Measurements from ENCODE around the gene FAM117A. TPM values are rescaled to one million over a fixed set of nuclear protein-coding genes. Genes with fewer than 3 reads are reported as not detected.

The FAM117A gene
- total and polyA plus RNA-seq, 4 donors, result 8.6 to 20.9 (median 13.4) TPM

- Histone ChIP-seq H3K9me3 (ENCODE audit: control insufficient read depth in 4 of 4, insufficient read depth in 3 of 4, low read length in 3 of 4) (no peaks in the 10 kb centered on the region), H3K9ac (ENCODE audit: insufficient read depth in 1 of 2, low read length in 2 of 2) (no peak overlapping the region), H3K4me3 (no peak overlapping the region), H3K27ac (ENCODE audit: low read depth in 1 of 2, low read length in 1 of 2) (no peak overlapping the region), H3K4me1 (ENCODE audit: control insufficient read depth in 5 of 5, insufficient read depth in 5 of 5, low read length in 5 of 5) (peaks cover 0 to 17% (median 11%) of the 10 kb centered on the region in 5 donors), H3K27me3 (ENCODE audit: control insufficient read depth in 3 of 3, insufficient read depth in 3 of 3, low read length in 2 of 3) (peaks cover 0 to 3% (median 0%) of the 10 kb centered on the region in 3 donors), H3K36me3 (ENCODE audit: control insufficient read depth in 4 of 4, insufficient read depth in 4 of 4, low read length in 4 of 4) (peaks cover 0 to 2% (median 0%) of the 10 kb centered on the region in 4 donors)
- WGBS, 2 donors, result 78 to 79% methylated on average over 6 of the region's 6 CpGs
- TF ChIP-seq CTCF (IDR thresholded peaks at IDR 0.05; ENCODE audit: control extremely low read depth, extremely low read depth), result no peak
- ATAC-seq (ENCODE audit: insufficient read depth, low FRiP score), result no peak
- DNase-seq, result peak in 1 of 3 donors; percentile 10
Observed at GRCh38 chr17:49680314-49680713, 83.6 kb downstream of the FAM117A start.

- TF ChIP-seq CTCF (IDR thresholded peaks at IDR 0.05; ENCODE audit: control extremely low read depth, extremely low read depth), result no peak
- Histone ChIP-seq H3K9me3 (ENCODE audit: control insufficient read depth in 4 of 4, insufficient read depth in 3 of 4, low read length in 3 of 4) (no peaks in the 10 kb centered on the region), H3K4me1 (ENCODE audit: control insufficient read depth in 5 of 5, insufficient read depth in 5 of 5, low read length in 5 of 5) (peaks cover 0 to 20% (median 11%) of the 10 kb centered on the region in 5 donors), H3K36me3 (ENCODE audit: control insufficient read depth in 4 of 4, insufficient read depth in 4 of 4, low read length in 4 of 4) (peaks cover 0 to 8% (median 0%) of the 10 kb centered on the region in 4 donors), H3K27me3 (ENCODE audit: control insufficient read depth in 3 of 3, insufficient read depth in 3 of 3, low read length in 2 of 3) (no peaks in the 10 kb centered on the region), H3K4me3 (peak within 1 kb of the TSS; percentile 61), H3K9ac (ENCODE audit: insufficient read depth in 1 of 2, low read length in 2 of 2) (peak within 1 kb of the TSS; percentile 65 to 78), H3K27ac (ENCODE audit: low read depth in 1 of 2, low read length in 1 of 2) (peak within 1 kb of the TSS; percentile 87 to 93)
- peak; percentile 99 to 100 (median 100) for DNase-seq
- WGBS, 2 donors, result 14 to 19% methylated on average over 41 to 53 of the region's 53 CpGs
- peak; percentile 99 for ATAC-seq (ENCODE audit: insufficient read depth, low FRiP score)
Observed at GRCh38 chr17:49677933-49678847, 85.7 kb downstream of the FAM117A start, which contains the start of gene SPOP. Gene SPOP, minus strand, starts transcription at chr17:49678097. Its CDS starts 55,287 bp downstream, at chr17:49622810.

GRCh38 chr17:49677134-49677932, 86.6 kb downstream of the FAM117A start:
- Histone ChIP-seq H3K4me1 (ENCODE audit: control insufficient read depth in 5 of 5, insufficient read depth in 5 of 5, low read length in 5 of 5) (peaks cover 0 to 20% (median 11%) of the 10 kb centered on the region in 5 donors), H3K4me3 (peak overlapping the region; percentile 61), H3K9me3 (ENCODE audit: control insufficient read depth in 4 of 4, insufficient read depth in 3 of 4, low read length in 3 of 4) (no peaks in the 10 kb centered on the region), H3K27me3 (ENCODE audit: control insufficient read depth in 3 of 3, insufficient read depth in 3 of 3, low read length in 2 of 3) (no peaks in the 10 kb centered on the region), H3K36me3 (ENCODE audit: control insufficient read depth in 4 of 4, insufficient read depth in 4 of 4, low read length in 4 of 4) (peaks cover 0 to 8% (median 0%) of the 10 kb centered on the region in 4 donors), H3K27ac (ENCODE audit: low read depth in 1 of 2, low read length in 1 of 2) (peak overlapping the region; percentile 87 to 93), H3K9ac (ENCODE audit: insufficient read depth in 1 of 2, low read length in 2 of 2) (peak overlapping the region; percentile 65 to 78)
- 0% methylated on average over 31 to 34 of the region's 34 CpGs for WGBS, 2 donors
- ATAC-seq (ENCODE audit: insufficient read depth, low FRiP score), result peak; percentile 75
- peak; percentile 97 for DNase-seq
- TF ChIP-seq CTCF (IDR thresholded peaks at IDR 0.05; ENCODE audit: control extremely low read depth, extremely low read depth), result no peak

All from lung (tissue), 12 donors.